IMR-90 (cell line): ENCODE data around the gene NELL1. TPM values are rescaled to one million over a fixed set of nuclear protein-coding genes. Genes with fewer than 3 reads are reported as not detected.

Experiments used
- ATAC-seq: fragments of 200-7000 bp; cut with Tn5 transposase; 2 replicates; pipeline ENCODE4 v1.9.1; 2020; ENCODE audit warnings: low read depth, mild to moderate bottlenecking, moderate library complexity
- BruUV-seq: library from RNA; stranded (reverse); fragments of 400-500 nt; replicated peaks from 2 replicates; lab custom pipeline; 2021; lab: Mats Ljungman, UMichigan
- CTCF ChIA-PET: fragments of 300-600 bp; formaldehyde crosslinking; extraction: SDS; loops from one replicate; lab custom pipeline; 2021; ENCODE audit warnings: antibody characterized with exemption; lab: Yijun Ruan, JAX
- POLR2A ChIA-PET: fragments of 300-600 bp; sonication (Branson Sonifier 250); formaldehyde crosslinking; loops from one replicate; lab custom pipeline; 2022; ENCODE audit warnings: antibody characterized with exemption; ENCODE audit not compliant: unreplicated experiment; lab: Charles Lee
- DNase-seq: peaks from one replicate; pipeline ENCODE4 v3.0.0; 2013
- H2AFZ ChIP-seq: replicated peaks from 2 replicates; pipeline ENCODE3; 2013; ENCODE audit warnings: low read length, mild to moderate bottlenecking; ENCODE audit not compliant: poor library complexity
- H2AK5ac ChIP-seq: 2 replicates; pipeline ENCODE4 v1.6.1; 2013; ENCODE audit warnings: low read depth, low read length, inconsistent platforms
- H2AK9ac ChIP-seq: replicated peaks from 2 replicates; pipeline ENCODE3; 2013; ENCODE audit warnings: mild to moderate bottlenecking, low read depth, low read length, moderate library complexity; ENCODE audit not compliant: poor library complexity
- H2BK120ac ChIP-seq: 2 replicates; pipeline ENCODE4 v1.6.1; 2013; ENCODE audit warnings: low read depth, low read length, inconsistent platforms
- H2BK15ac ChIP-seq: 3 replicates; pipeline ENCODE4 v1.6.1; 2013; ENCODE audit warnings: low read depth, low read length, inconsistent platforms
- H2BK20ac ChIP-seq: 2 replicates; pipeline ENCODE4 v1.6.1; 2013; ENCODE audit warnings: low read depth, mild to moderate bottlenecking, inconsistent platforms, low read length, moderate library complexity
- H2BK5ac ChIP-seq: 2 replicates; pipeline ENCODE4 v1.6.1; 2013; ENCODE audit warnings: mild to moderate bottlenecking, low read depth, low read length, inconsistent platforms; ENCODE audit not compliant: poor library complexity, severe bottlenecking
- H3K14ac ChIP-seq: replicated peaks from 2 replicates; pipeline ENCODE4 v1.6.1; 2013; ENCODE audit warnings: low read depth, low read length, inconsistent platforms
- H3K18ac ChIP-seq: 2 replicates; pipeline ENCODE4 v1.6.1; 2013; ENCODE audit warnings: low read depth, low read length, control low read depth
- H3K23ac ChIP-seq: 2 replicates; pipeline ENCODE4 v1.6.1; 2013; ENCODE audit warnings: low read depth, low read length, inconsistent platforms
- H3K27ac ChIP-seq: 2 replicates; pipeline ENCODE4 v1.5.1; 2013; ENCODE audit warnings: mild to moderate bottlenecking, control low read depth, low read length; ENCODE audit not compliant: insufficient read depth
- H3K27me3 ChIP-seq: 2 replicates; pipeline ENCODE4 v1.6.1; 2013; ENCODE audit warnings: low read length; ENCODE audit not compliant: control insufficient read depth, insufficient read depth
- H3K36me3 ChIP-seq: 2 replicates; pipeline ENCODE4 v1.6.1; 2013; ENCODE audit warnings: low read length, mixed read lengths; ENCODE audit not compliant: control insufficient read depth, insufficient read depth
- H3K4ac ChIP-seq: 2 replicates; pipeline ENCODE4 v1.6.1; 2013; ENCODE audit warnings: low read depth, low read length, inconsistent platforms
- H3K4me1 ChIP-seq: 2 replicates; pipeline ENCODE4 v1.6.1; 2013; ENCODE audit warnings: low read length, mixed read lengths; ENCODE audit not compliant: control insufficient read depth, insufficient read depth
- H3K4me2 ChIP-seq: 2 replicates; pipeline ENCODE4 v1.6.1; 2013; ENCODE audit warnings: low read depth, mild to moderate bottlenecking, control low read depth, low read length, moderate library complexity
- H3K4me3 ChIP-seq: 2 replicates; pipeline ENCODE4 v1.5.1; 2013; ENCODE audit warnings: low read depth, mild to moderate bottlenecking, control low read depth, low read length, moderate library complexity; ENCODE audit not compliant: insufficient read depth
- H3K56ac ChIP-seq: 2 replicates; pipeline ENCODE4 v1.6.1; 2013; ENCODE audit warnings: low read length, inconsistent platforms; ENCODE audit not compliant: insufficient read depth; ENCODE audit errors: extremely low read depth
- H3K79me1 ChIP-seq, 2 experiments: 2 replicates each; pipeline ENCODE4 v1.6.1; 2013; ENCODE audit warnings: low read length in 2 of 2, inconsistent platforms in 1 of 2, low read depth in 1 of 2
- H3K9ac ChIP-seq: 2 replicates; pipeline ENCODE4 v1.6.1; 2013; ENCODE audit warnings: low read depth, low read length, control low read depth
- H3K9me1 ChIP-seq: 2 replicates; pipeline ENCODE4 v1.6.1; 2013; ENCODE audit warnings: low read length, inconsistent platforms; ENCODE audit not compliant: insufficient read depth
- H3K9me3 ChIP-seq: 2 replicates; pipeline ENCODE4 v1.6.1; 2013; ENCODE audit warnings: low read length; ENCODE audit not compliant: control insufficient read depth, insufficient read depth
- H4K20me1 ChIP-seq: 2 replicates; pipeline ENCODE4 v1.6.1; 2013; ENCODE audit warnings: low read length, inconsistent platforms; ENCODE audit not compliant: insufficient read depth
- H4K5ac ChIP-seq: 2 replicates; pipeline ENCODE4 v1.6.1; 2013; ENCODE audit warnings: mild to moderate bottlenecking, low read depth, low read length, control low read depth
- H4K8ac ChIP-seq, 2 experiments: 2 replicates each; pipeline ENCODE4 v1.6.1; 2013; ENCODE audit warnings: low read depth in 2 of 2, low read length in 2 of 2, control low read depth in 1 of 2, inconsistent platforms in 1 of 2
- H4K91ac ChIP-seq: 2 replicates; pipeline ENCODE4 v1.6.1; 2013; ENCODE audit warnings: low read depth, low read length, inconsistent platforms; ENCODE audit not compliant: insufficient read depth
- BHLHE40 ChIP-seq: fragments of 150-350 bp; IDR thresholded peaks from 2 replicates; pipeline ENCODE4 v1.6.1; 2016; ENCODE audit warnings: mild to moderate bottlenecking, low read depth, low read length
- CEBPB ChIP-seq: IDR thresholded peaks from 2 replicates; pipeline ENCODE4 v1.6.1; 2012; ENCODE audit warnings: low read depth, low read length, improper control_type of control experiment
- CHD1 ChIP-seq: IDR thresholded peaks from 2 replicates; pipeline ENCODE4 v1.6.1; 2012; ENCODE audit warnings: low read depth, low read length, improper control_type of control experiment
- CTCF ChIP-seq: conservative IDR thresholded peaks from 2 replicates; pipeline ENCODE4 v1.5.1; 2012; ENCODE audit warnings: mild to moderate bottlenecking, low read depth, low read length, improper control_type of control experiment
- ELK1 ChIP-seq: fragments of 150-350 bp; IDR thresholded peaks from 2 replicates; pipeline ENCODE4 v1.6.1; 2016; ENCODE audit warnings: low read depth, mild to moderate bottlenecking, low read length, moderate library complexity, borderline replicate concordance
- FOS ChIP-seq: fragments of 150-350 bp; IDR thresholded peaks from 2 replicates; pipeline ENCODE4 v1.6.1; 2016; ENCODE audit warnings: low read depth, low read length
- MAZ ChIP-seq: IDR thresholded peaks from 2 replicates; pipeline ENCODE4 v1.6.1; 2012; ENCODE audit warnings: low read depth, mild to moderate bottlenecking, low read length, improper control_type of control experiment, moderate library complexity, borderline replicate concordance
- MXI1 ChIP-seq: IDR thresholded peaks from 2 replicates; pipeline ENCODE4 v1.6.1; 2012; ENCODE audit warnings: low read depth, mild to moderate bottlenecking, low read length, moderate library complexity, borderline replicate concordance
- NFE2L2 ChIP-seq: fragments of 150-350 bp; IDR thresholded peaks from 2 replicates; pipeline ENCODE4 v1.6.1; 2016; ENCODE audit warnings: low read depth, mild to moderate bottlenecking, low read length
- POLR2A ChIP-seq: IDR thresholded peaks from 2 replicates; pipeline ENCODE4 v1.6.1; 2012; ENCODE audit warnings: mild to moderate bottlenecking, low read depth, low read length
- RAD21 ChIP-seq: IDR thresholded peaks from 2 replicates; pipeline ENCODE4 v1.6.1; 2012; ENCODE audit warnings: low read length, improper control_type of control experiment
- RCOR1 ChIP-seq: IDR thresholded peaks from 2 replicates; pipeline ENCODE4 v1.6.1; 2012; ENCODE audit warnings: mild to moderate bottlenecking, low read length, improper control_type of control experiment; ENCODE audit not compliant: insufficient replicate concordance
- RFX5 ChIP-seq: IDR thresholded peaks from 2 replicates; pipeline ENCODE4 v1.8.0; 2012; ENCODE audit warnings: low read depth, mild to moderate bottlenecking, low read length, moderate library complexity
- SMC3 ChIP-seq: fragments of 150-350 bp; IDR thresholded peaks from 2 replicates; pipeline ENCODE4 v1.6.1; 2016; ENCODE audit warnings: low read depth, mild to moderate bottlenecking, antibody characterized with exemption, low read length, moderate library complexity
- USF2 ChIP-seq: fragments of 150-350 bp; IDR thresholded peaks from 2 replicates; pipeline ENCODE4 v1.6.1; 2017; ENCODE audit warnings: mild to moderate bottlenecking, antibody characterized with exemption, low read length, low read depth
- dilution Hi-C: fragments of 300-500 bp; cut with HindIII; formaldehyde crosslinking; loops from one replicate; pipeline ENCODE4 v1.14.3; 2018; ENCODE audit warnings: low sequenced_read_pairs; ENCODE audit not compliant: unreplicated experiment
- in situ Hi-C: fragments of 300-500 bp; cut with MboI; formaldehyde crosslinking; loops from 3 replicates; pipeline ENCODE4 v1.14.3; 2019; ENCODE audit warnings: low sequenced_read_pairs, inconsistent platforms, mixed read lengths
- intact Hi-C: fragments of 100-400 bp; cut with micrococcal nuclease; formaldehyde crosslinking; loops from 2 replicates; pipeline ENCODE4 v1.10.0; 2022
- polyA plus RNA-seq, 3 experiments: library from polyadenylated mRNA; depleted of rRNA; stranded (reverse); fragments of >200 nt; gene quantifications; 2 replicates each; pipeline ENCODE4 v1.2.3, GENCODE V29; 2012; ENCODE audit warnings: low replicate concordance in 1 of 3
- total RNA-seq: library from RNA; depleted of rRNA; stranded (reverse); fragments of >200 nt; gene quantifications from 2 replicates; pipeline ENCODE4 v1.2.3, GENCODE V29; 2012

Gene NELL1
- total and polyA plus RNA-seq, 2 of the 4 experiments (the other 2 are of a cell fraction), result not detected

DNA sequence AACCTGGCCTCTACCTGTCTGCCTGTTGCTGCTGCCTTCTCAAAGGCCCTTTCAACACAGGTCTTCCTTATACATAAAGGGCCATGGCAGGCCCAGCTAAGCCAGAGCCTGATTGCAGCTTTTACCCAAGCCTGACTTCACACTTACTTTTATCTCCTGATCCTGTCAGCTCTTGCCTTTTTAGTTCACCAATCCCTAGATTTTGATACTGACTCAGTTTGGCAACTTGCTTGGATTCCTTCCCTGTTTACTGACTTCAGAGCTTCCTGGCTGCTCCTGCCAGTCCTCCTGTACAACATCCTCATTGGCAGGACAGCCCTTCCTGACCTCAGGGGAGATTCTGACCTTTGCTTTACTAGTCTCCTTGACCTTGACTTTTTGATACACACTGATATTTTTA, 195.2 kb downstream of the NELL1 start:
- Histone ChIP-seq H2BK5ac (no peak overlapping the region), H3K56ac (no peak overlapping the region), H3K9ac (no peak overlapping the region), H4K91ac (no peak overlapping the region), H3K27ac (no peak overlapping the region), H2BK20ac (no peak overlapping the region), H3K14ac (no peak overlapping the region), H2BK15ac (no peak overlapping the region), H3K79me1 (no peaks in the 10 kb centered on the region), H3K9me3 (peaks cover 23% of the 10 kb centered on the region), H4K8ac (no peak overlapping the region), H2AK9ac (no peak overlapping the region), H3K27me3 (no peaks in the 10 kb centered on the region), H3K4ac (no peak overlapping the region), H4K20me1 (no peaks in the 10 kb centered on the region), H3K4me1 (no peaks in the 10 kb centered on the region), H3K18ac (no peak overlapping the region), H3K9me1 (no peaks in the 10 kb centered on the region), H2AFZ (no peak overlapping the region), H3K36me3 (no peaks in the 10 kb centered on the region), H3K23ac (no peak overlapping the region), H2AK5ac (no peak overlapping the region), H3K4me3 (no peak overlapping the region), H4K5ac (no peak overlapping the region), H3K4me2 (no peak overlapping the region), H2BK120ac (no peak overlapping the region)
- ChIA-PET POLR2A (no interaction called here), CTCF (no interaction called here)
- BruUV-seq, result no TSS peak
- no peak for DNase-seq
- dilution Hi-C loops (no loop called here), intact Hi-C loops (no loop called here), in situ Hi-C loops (no loop called here)
- no peak for ATAC-seq
- TF ChIP-seq MAZ, result no peak
- no peak for TF ChIP-seq RAD21
- no peak for TF ChIP-seq MXI1
- no peak for TF ChIP-seq RFX5
- no peak for TF ChIP-seq BHLHE40
- TF ChIP-seq RCOR1, result no peak
- no peak for TF ChIP-seq ELK1
- no peak for TF ChIP-seq USF2
- TF ChIP-seq CTCF, result no peak
- no peak for TF ChIP-seq CEBPB
- no peak for TF ChIP-seq POLR2A
- no peak for TF ChIP-seq CHD1
- no peak for TF ChIP-seq SMC3
- no peak for TF ChIP-seq FOS
- TF ChIP-seq NFE2L2, result no peak
